HL-60 (cell line): ENCODE measurements around the gene C16orf90.

Experiments used
- DNase-seq, 2 experiments: peaks; one replicate each; pipeline ENCODE4 v3.0.0-alpha.2; 2010 to 2020; ENCODE audit warnings: low read depth in 1 of 2, low spot score in 1 of 2
- H3K27ac ChIP-seq: fragments of 250-450 bp; sonication (Bioruptor Pico); replicated peaks from 2 replicates; pipeline ENCODE4 v1.5.1; 2020; ENCODE audit warnings: mild to moderate bottlenecking, moderate library complexity
- H3K27me3 ChIP-seq: fragments of 250-450 bp; sonication (Bioruptor Pico); 2 replicates; pipeline ENCODE4 v1.5.1; 2021; ENCODE audit warnings: mild to moderate bottlenecking, moderate library complexity; ENCODE audit not compliant: insufficient read depth, poor library complexity, severe bottlenecking
- H3K4me3 ChIP-seq: replicated peaks from 2 replicates; pipeline ENCODE4 v1.5.1; 2011; ENCODE audit warnings: mild to moderate bottlenecking, control low read depth, low read length; ENCODE audit not compliant: insufficient read depth
- GABPA ChIP-seq: IDR thresholded peaks from 2 replicates; pipeline ENCODE4 v1.6.1; 2012; ENCODE audit warnings: low read depth
- POLR2AphosphoS5 ChIP-seq: IDR thresholded peaks from 2 replicates; pipeline ENCODE4 v1.6.1; 2012; ENCODE audit warnings: low read depth
- SPI1 ChIP-seq: IDR thresholded peaks from 2 replicates; pipeline ENCODE4 v1.6.1; 2012; ENCODE audit warnings: low read depth, mild to moderate bottlenecking, borderline replicate concordance
- TF ChIP-seq, protein P1 (sequence below): IDR thresholded peaks from 2 replicates; pipeline ENCODE4 v1.6.1; 2012; ENCODE audit warnings: low read depth; ENCODE audit not compliant: insufficient replicate concordance
- TF ChIP-seq, protein P2 (sequence below): IDR thresholded peaks from one replicate; pipeline ENCODE4 v1.5.1; 2011; ENCODE audit warnings: low read length, control low read depth, inconsistent platforms; ENCODE audit not compliant: insufficient read depth

C16orf90 gene

DNA sequence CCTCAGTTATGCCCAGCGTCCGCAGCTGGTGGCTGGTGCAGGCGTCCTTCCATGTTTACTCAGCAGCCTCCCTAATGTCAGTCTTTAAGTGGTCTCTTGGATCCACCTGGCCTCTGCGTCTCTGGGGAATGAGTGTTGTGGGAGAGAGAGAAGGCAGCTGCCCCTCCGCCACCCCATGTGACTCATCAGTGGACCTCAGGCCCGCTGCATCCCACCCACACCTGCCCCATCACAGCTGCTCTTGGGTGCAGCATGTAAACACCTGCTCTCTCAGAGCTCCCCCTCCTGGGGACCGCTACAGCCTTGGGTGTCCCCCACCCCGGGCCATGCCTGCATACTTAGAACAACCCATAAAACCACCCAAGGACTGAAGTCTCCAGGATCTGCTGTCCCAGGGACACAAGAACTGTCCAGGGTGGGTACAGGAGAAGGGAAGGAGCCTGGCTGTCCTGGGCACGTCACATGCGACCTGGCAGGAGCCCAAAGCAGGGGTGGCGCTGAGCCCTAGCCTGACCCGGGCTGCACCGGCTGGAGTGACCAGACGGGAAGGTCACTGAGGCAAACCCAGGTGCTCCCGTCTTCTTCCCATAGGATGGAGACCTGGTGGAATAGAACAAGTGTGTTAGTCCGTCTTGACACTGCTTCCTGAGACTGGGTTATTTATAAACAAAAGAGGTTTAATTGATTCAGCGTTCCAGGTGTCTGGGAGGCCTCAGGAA is 4.2 kb downstream of the C16orf90 start:
- no peak for DNase-seq
- TF ChIP-seq, protein P1, sequence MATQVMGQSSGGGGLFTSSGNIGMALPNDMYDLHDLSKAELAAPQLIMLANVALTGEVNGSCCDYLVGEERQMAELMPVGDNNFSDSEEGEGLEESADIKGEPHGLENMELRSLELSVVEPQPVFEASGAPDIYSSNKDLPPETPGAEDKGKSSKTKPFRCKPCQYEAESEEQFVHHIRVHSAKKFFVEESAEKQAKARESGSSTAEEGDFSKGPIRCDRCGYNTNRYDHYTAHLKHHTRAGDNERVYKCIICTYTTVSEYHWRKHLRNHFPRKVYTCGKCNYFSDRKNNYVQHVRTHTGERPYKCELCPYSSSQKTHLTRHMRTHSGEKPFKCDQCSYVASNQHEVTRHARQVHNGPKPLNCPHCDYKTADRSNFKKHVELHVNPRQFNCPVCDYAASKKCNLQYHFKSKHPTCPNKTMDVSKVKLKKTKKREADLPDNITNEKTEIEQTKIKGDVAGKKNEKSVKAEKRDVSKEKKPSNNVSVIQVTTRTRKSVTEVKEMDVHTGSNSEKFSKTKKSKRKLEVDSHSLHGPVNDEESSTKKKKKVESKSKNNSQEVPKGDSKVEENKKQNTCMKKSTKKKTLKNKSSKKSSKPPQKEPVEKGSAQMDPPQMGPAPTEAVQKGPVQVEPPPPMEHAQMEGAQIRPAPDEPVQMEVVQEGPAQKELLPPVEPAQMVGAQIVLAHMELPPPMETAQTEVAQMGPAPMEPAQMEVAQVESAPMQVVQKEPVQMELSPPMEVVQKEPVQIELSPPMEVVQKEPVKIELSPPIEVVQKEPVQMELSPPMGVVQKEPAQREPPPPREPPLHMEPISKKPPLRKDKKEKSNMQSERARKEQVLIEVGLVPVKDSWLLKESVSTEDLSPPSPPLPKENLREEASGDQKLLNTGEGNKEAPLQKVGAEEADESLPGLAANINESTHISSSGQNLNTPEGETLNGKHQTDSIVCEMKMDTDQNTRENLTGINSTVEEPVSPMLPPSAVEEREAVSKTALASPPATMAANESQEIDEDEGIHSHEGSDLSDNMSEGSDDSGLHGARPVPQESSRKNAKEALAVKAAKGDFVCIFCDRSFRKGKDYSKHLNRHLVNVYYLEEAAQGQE, result no peak
- TF ChIP-seq POLR2AphosphoS5 (no peak), SPI1 (no peak), GABPA (no peak)
- TF ChIP-seq, protein P2, sequence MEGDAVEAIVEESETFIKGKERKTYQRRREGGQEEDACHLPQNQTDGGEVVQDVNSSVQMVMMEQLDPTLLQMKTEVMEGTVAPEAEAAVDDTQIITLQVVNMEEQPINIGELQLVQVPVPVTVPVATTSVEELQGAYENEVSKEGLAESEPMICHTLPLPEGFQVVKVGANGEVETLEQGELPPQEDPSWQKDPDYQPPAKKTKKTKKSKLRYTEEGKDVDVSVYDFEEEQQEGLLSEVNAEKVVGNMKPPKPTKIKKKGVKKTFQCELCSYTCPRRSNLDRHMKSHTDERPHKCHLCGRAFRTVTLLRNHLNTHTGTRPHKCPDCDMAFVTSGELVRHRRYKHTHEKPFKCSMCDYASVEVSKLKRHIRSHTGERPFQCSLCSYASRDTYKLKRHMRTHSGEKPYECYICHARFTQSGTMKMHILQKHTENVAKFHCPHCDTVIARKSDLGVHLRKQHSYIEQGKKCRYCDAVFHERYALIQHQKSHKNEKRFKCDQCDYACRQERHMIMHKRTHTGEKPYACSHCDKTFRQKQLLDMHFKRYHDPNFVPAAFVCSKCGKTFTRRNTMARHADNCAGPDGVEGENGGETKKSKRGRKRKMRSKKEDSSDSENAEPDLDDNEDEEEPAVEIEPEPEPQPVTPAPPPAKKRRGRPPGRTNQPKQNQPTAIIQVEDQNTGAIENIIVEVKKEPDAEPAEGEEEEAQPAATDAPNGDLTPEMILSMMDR, result no peak

DNA sequence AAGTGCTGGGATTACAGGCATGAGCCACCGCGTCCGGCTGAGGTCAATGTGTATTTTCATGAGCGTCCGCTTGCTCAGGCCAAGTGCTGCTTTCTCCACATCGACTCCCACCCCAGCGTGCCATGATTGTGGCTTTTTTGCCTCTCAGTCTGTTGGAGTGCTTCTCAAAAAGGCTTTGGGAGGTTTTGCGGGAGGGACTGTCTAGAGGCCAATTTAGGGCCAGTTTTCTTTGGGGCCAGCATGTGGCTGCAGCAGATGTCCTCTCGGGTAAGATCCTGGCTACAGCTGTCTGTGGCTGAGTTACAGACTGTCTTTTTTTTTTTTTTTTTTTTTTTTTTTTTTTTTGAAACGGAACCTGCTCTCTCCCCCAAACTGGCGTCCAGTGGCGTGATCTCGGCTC is 6.5 kb downstream of the C16orf90 start:
- DNase-seq, result no peak
- no peaks in the 10 kb centered on the region for H3K27me3 ChIP-seq
- TF ChIP-seq GABPA (no peak), SPI1 (no peak), POLR2AphosphoS5 (no peak)
- TF ChIP-seq, protein P1, result no peak
- TF ChIP-seq, protein P2, result no peak
- no peak overlapping the region for H3K27ac ChIP-seq
- H3K4me3 ChIP-seq, result no peak overlapping the region

More for the DNA sequence above, 4.2 kb downstream of the C16orf90 start:
- Histone ChIP-seq H3K4me3 (no peak overlapping the region), H3K27me3 (no peaks in the 10 kb centered on the region), H3K27ac (no peak overlapping the region)

DNA sequence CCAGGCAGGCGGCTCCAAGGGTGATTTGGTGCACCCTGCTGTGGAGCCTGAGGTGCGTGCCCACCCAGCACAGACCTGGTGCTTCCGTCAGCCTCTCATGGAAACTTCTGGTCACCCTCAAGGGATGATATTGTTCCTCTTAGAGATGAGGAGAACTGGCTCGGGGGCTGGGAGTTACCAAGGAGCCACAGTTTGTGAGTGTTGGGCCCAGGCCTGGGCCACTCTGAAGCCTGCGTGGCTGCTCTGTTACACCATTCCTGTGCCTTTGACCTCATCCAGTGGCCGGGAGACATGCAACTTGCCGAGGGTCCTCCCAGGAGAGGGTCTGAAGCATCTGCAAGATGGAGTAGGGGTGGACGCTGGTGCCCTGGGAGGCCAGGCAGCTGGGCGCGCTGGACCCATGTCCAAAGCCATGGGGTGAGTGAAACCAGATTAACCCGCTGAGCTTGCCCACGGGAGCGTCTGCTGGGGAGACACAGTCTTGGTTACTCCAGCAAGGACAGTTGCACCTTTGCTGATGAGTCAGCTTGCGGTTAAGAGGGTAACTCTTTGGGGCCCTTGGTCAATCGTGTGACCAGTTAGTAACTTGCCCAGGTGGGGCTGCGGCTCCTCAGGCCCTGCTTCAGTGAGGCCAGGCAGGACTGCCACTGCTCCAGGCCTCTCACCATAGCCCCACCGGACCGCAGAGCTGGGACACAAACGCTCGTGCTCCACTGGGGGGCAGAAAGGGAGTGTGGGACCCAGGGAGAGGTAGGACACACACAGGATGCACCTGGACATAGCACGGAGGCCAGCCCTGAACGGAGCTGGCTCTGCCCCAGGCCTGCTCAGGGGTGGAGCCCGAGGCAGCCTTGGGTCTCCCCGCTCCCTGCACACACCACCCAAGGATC is 7.5 kb downstream of the C16orf90 start:
- H3K4me3 ChIP-seq, result no peak overlapping the region
- no peak overlapping the region for H3K27ac ChIP-seq
- no peaks in the 10 kb centered on the region for H3K27me3 ChIP-seq
- no peak for DNase-seq
- TF ChIP-seq, protein P2, result no peak
- TF ChIP-seq GABPA (no peak), POLR2AphosphoS5 (no peak; the same call in 1 of the 2 replicates), SPI1 (no peak)
- TF ChIP-seq, protein P1, result no peak
